ENCODE results near the gene EYS.

The EYS gene

DNA sequence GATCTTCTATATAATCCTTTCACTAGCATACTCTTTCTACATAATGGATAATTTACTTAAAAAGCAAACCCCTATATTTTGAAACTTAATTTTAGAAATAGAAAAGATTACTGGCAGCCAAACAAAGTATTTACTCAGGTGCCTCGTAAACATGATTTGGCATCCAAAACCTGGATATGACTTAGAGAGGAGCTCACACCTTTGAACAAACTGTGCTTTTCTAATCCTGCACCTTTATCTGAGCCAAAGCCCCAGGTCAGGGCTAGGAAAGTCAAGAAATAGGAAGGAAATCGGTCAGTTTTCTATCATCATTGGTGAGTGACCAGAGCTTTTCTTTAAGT lies 1900.5 kb downstream of the EYS start:
- DNase-seq, result no peak
- Histone ChIP-seq H3K4me2 (ENCODE audit: low read depth, low read length) (no peak overlapping the region), H2AFZ (ENCODE audit: low read length) (no peak overlapping the region), H3F3A (ENCODE audit: insufficient read depth, low read length) (no peaks in the 10 kb centered on the region), H3K36me3 (replicated peaks; ENCODE audit: insufficient read depth, low read length) (no peaks in the 10 kb centered on the region), H3K9me2 (replicated peaks; ENCODE audit: insufficient read depth, low read length) (no peaks in the 10 kb centered on the region), H3K27me3 (replicated peaks; ENCODE audit: insufficient read depth, low read length) (no peaks in the 10 kb centered on the region), H3K4me3 (ENCODE audit: low read length) (no peak overlapping the region), H3K27ac (ENCODE audit: low read length) (no peak overlapping the region), H3K9ac (ENCODE audit: low read length) (no peak overlapping the region), H3K79me2 (ENCODE audit: low read length) (no peaks in the 10 kb centered on the region), H3K9me3 (replicated peaks; ENCODE audit: insufficient read depth, low read length) (no peaks in the 10 kb centered on the region), H4K20me1 (ENCODE audit: insufficient read depth, low read length) (no peaks in the 10 kb centered on the region), H3K4me1 (ENCODE audit: low read length) (no peaks in the 10 kb centered on the region)
- TF ChIP-seq EZH2phosphoT487 (IDR thresholded peaks at IDR 0.05; ENCODE audit: low read length) (no peak), EZH2 (optimal IDR thresholded peaks at IDR 0.05; ENCODE audit: low read depth, low read length) (no peak)
- TF ChIP-seq, protein P1, sequence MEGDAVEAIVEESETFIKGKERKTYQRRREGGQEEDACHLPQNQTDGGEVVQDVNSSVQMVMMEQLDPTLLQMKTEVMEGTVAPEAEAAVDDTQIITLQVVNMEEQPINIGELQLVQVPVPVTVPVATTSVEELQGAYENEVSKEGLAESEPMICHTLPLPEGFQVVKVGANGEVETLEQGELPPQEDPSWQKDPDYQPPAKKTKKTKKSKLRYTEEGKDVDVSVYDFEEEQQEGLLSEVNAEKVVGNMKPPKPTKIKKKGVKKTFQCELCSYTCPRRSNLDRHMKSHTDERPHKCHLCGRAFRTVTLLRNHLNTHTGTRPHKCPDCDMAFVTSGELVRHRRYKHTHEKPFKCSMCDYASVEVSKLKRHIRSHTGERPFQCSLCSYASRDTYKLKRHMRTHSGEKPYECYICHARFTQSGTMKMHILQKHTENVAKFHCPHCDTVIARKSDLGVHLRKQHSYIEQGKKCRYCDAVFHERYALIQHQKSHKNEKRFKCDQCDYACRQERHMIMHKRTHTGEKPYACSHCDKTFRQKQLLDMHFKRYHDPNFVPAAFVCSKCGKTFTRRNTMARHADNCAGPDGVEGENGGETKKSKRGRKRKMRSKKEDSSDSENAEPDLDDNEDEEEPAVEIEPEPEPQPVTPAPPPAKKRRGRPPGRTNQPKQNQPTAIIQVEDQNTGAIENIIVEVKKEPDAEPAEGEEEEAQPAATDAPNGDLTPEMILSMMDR (IDR thresholded peaks at IDR 0.05; ENCODE audit: low read length), result no peak

DNA sequence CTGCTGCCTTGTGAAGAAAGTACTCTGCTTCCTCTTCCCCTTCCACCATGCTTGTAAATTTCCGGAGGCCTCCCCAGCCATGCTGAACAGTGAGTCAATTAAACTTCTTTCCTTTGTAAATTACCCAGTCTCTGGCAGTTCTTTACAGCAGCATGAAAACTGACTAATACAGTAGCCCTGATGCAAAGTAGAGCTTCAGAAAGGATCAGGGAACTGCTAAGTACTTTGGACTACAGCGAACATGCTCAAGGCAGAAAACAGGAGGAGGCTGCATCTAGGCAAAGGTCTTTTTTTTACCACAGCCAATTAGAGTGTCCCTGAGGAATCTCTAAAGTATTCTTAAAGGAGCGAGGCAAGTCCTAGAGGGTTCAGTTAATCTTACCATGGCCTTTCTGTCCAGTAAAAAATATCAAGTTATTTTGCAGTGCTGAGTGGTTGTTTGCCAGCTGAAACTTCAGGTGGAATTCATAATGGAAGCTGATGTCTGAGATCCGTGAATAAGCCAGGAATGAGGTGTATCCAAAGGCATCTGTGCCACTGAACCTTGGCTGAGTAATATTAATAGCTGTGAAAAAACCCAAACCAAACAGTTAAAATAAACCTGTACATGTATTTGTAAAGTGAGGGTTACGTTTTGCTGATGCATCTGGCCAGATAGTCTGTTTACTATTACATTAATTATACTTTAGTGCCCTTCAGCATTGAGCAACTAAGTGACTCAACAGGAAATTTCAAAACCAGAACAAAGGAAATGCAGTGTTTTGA lies 1901.0 kb downstream of the EYS start:
- no peaks in the 10 kb centered on the region for H3K36me3 ChIP-seq (replicated peaks; ENCODE audit: insufficient read depth, low read length)
- TF ChIP-seq, protein P1 (IDR thresholded peaks at IDR 0.05; ENCODE audit: low read length), result no peak
- TF ChIP-seq EZH2phosphoT487 (IDR thresholded peaks at IDR 0.05; ENCODE audit: low read length) (no peak), EZH2 (optimal IDR thresholded peaks at IDR 0.05; ENCODE audit: low read depth, low read length) (no peak)
- H3K9ac ChIP-seq (ENCODE audit: low read length), result no peak overlapping the region
- no peak overlapping the region for H3K27ac ChIP-seq (ENCODE audit: low read length)
- no peaks in the 10 kb centered on the region for H3K9me2 ChIP-seq (replicated peaks; ENCODE audit: insufficient read depth, low read length)
- no peaks in the 10 kb centered on the region for H3K79me2 ChIP-seq (ENCODE audit: low read length)
- H3K4me1 ChIP-seq (ENCODE audit: low read length), result no peaks in the 10 kb centered on the region
- no peaks in the 10 kb centered on the region for H3K9me3 ChIP-seq (replicated peaks; ENCODE audit: insufficient read depth, low read length)
- H3K27me3 ChIP-seq (replicated peaks; ENCODE audit: insufficient read depth, low read length), result no peaks in the 10 kb centered on the region
- H3F3A ChIP-seq (ENCODE audit: insufficient read depth, low read length), result no peaks in the 10 kb centered on the region
- no peaks in the 10 kb centered on the region for H4K20me1 ChIP-seq (ENCODE audit: insufficient read depth, low read length)
- no peak for DNase-seq
- H3K4me2 ChIP-seq (ENCODE audit: low read depth, low read length), result no peak overlapping the region
- H2AFZ ChIP-seq (ENCODE audit: low read length), result no peak overlapping the region
- no peak overlapping the region for H3K4me3 ChIP-seq (ENCODE audit: low read length)

DNA sequence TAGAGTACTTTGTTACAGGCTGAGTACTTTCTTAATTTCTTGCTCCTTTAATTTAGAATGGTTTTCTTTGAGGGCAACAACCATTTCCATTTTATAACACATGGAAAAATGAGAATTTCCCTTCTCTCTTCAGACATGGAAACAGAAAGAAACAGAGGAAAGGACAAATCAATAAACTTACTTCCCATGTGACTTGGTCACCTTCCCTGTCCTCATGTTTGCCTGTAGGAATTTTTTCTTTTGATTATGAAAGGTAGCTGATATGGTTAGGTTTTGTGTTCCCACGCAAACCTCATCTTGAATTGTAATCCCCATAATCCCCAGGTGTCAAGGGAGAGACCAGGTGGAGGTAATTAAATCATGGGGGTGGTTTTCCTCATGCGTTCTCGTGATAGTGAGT lies 1901.7 kb downstream of the EYS start:
- H3K27ac ChIP-seq (ENCODE audit: low read length), result no peak overlapping the region
- no peaks in the 10 kb centered on the region for H3K36me3 ChIP-seq (replicated peaks; ENCODE audit: insufficient read depth, low read length)
- no peak overlapping the region for H3K9ac ChIP-seq (ENCODE audit: low read length)
- TF ChIP-seq, protein P1 (IDR thresholded peaks at IDR 0.05; ENCODE audit: low read length), result no peak
- no peaks in the 10 kb centered on the region for H3K4me1 ChIP-seq (ENCODE audit: low read length)
- no peak overlapping the region for H3K4me2 ChIP-seq (ENCODE audit: low read depth, low read length)
- no peaks in the 10 kb centered on the region for H3K79me2 ChIP-seq (ENCODE audit: low read length)
- no peaks in the 10 kb centered on the region for H4K20me1 ChIP-seq (ENCODE audit: insufficient read depth, low read length)
- H3K9me3 ChIP-seq (replicated peaks; ENCODE audit: insufficient read depth, low read length), result no peaks in the 10 kb centered on the region
- H3F3A ChIP-seq (ENCODE audit: insufficient read depth, low read length), result no peaks in the 10 kb centered on the region
- H3K9me2 ChIP-seq (replicated peaks; ENCODE audit: insufficient read depth, low read length), result no peaks in the 10 kb centered on the region
- H3K4me3 ChIP-seq (ENCODE audit: low read length), result no peak overlapping the region
- H3K27me3 ChIP-seq (replicated peaks; ENCODE audit: insufficient read depth, low read length), result no peaks in the 10 kb centered on the region
- no peak overlapping the region for H2AFZ ChIP-seq (ENCODE audit: low read length)
- DNase-seq, result no peak

Data from MM.1S (cell line).